HG02852 (cell line): Measurements from ENCODE around the gene ATE1.
"Not testable (repeated sequence)": the region's sequence is repeated elsewhere in the genome, so short reads cannot be mapped to it uniquely, and the experiment has no call there.

ENCODE experiments used
- ATAC-seq: cut with Tn5 transposase; IDR thresholded peaks from one replicate; pipeline ENCODE4 v1.9.1; 2021; ENCODE audit warnings: mild to moderate bottlenecking, moderate library complexity; ENCODE audit not compliant: unreplicated experiment

ATE1 gene

GRCh38 chr10:121702351-121703320 is 225.2 kb downstream of the ATE1 start:
- ATAC-seq, result no peak

- ATAC-seq, result no peak
Measured at GRCh38 chr10:121700416-121700815, 227.4 kb downstream of the ATE1 start.

- ATAC-seq, result not testable (repeated sequence)
Measured at GRCh38 chr10:121699703-121700102, 228.1 kb downstream of the ATE1 start.

GRCh38 chr10:121698902-121699301 is 228.9 kb downstream of the ATE1 start:
- no peak for ATAC-seq

- ATAC-seq, result no peak
Measured at GRCh38 chr10:121698336-121698735, 229.5 kb downstream of the ATE1 start.

- no peak for ATAC-seq
Measured at GRCh38 chr10:121696854-121697253, 231.0 kb downstream of the ATE1 start.

- no peak for ATAC-seq
Measured at GRCh38 chr10:121695731-121696464, 231.9 kb downstream of the ATE1 start.

- no peak for ATAC-seq
Measured at GRCh38 chr10:121694966-121695643, 232.7 kb downstream of the ATE1 start.

- ATAC-seq, result no peak
Measured at GRCh38 chr10:121694327-121694965, 233.4 kb downstream of the ATE1 start.

- ATAC-seq, result no peak
Measured at GRCh38 chr10:121692626-121693025, 235.2 kb downstream of the ATE1 start.

GRCh38 chr10:121690970-121691369 is 236.9 kb downstream of the ATE1 start:
- ATAC-seq, result no peak
